Testis (tissue), 2 donors: ENCODE data around the gene FOCAD.

Source experiments
- CTCF ChIP-seq, 3 experiments: fragments of 450-650 bp in 2 of 3; fragments of 200-600 bp in 1 of 3; sonication (generic) in 1 of 3; IDR thresholded peaks; one replicate each; pipeline ENCODE4 v1.5.1; 2016 to 2019; ENCODE audit warnings: antibody characterized with exemption in 3 of 3, mild to moderate bottlenecking in 2 of 3, moderate library complexity in 1 of 3
- POLR2A ChIP-seq: fragments of 450-650 bp; IDR thresholded peaks from one replicate; pipeline ENCODE4 v1.6.1; 2017; ENCODE audit warnings: antibody characterized with exemption, mild to moderate bottlenecking, moderate library complexity

- TF ChIP-seq POLR2A (no peak), CTCF (IDR thresholded peaks at IDR 0.05) (no peak)
These were observed 104.7 kb downstream of the FOCAD start for GRCh38 chr9:20788526-20789451.
